ENCODE data around the gene ITGB2. TPM values are rescaled to one million over a fixed set of nuclear protein-coding genes. Genes with fewer than 3 reads are reported as not detected.
"Not testable (repeated sequence)": the region's sequence is repeated elsewhere in the genome, so short reads cannot be mapped to it uniquely, and the experiment has no call there.

ITGB2 gene
- total RNA-seq, 2 donors from 2014 or later, result 16.7 to 63.6 TPM

DNA sequence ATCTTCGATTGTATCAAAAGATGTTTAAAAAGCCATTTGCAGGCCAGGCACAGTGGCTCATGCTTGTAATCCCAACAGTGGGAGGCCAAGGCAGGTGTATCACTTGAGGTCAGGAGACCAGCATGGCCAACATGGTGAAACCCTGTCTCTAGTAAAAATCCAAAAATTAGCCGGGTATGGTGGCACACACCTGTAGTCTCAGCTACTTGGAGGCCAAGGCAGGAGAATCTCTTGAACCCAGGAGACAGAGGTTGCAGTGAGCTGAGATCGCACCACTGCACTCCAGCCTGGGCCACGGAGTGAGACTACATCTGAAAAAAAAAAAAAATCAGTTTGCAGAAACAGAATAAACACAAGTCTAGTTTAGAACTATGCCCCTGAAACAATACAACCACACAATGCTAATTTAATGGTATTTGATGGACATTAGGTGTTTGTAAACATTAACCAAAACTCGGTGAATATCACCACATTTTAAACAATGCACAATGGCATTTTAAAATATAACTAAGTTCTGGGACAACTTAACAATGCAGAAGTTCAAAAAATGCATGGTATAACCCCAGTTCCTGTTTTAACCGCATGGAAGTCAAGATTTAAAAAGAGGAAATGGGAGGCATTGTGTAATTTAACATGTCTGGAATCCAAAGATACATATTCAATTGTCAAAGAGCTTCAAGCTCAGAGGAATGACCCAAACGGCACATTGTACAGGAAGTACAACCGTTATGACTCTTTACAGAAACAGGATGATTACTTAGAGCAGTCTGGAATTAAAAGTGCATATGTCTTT, 40.1 kb downstream of the ITGB2 start:
- no peaks in the 10 kb centered on the region for H3K36me3 ChIP-seq
- no peak overlapping the region for H3K4me3 ChIP-seq
- peak overlapping the region; percentile 26 to 43 for H3K27ac ChIP-seq
- H3K9me3 ChIP-seq, result no peaks in the 10 kb centered on the region
- H3K27me3 ChIP-seq, result no peaks in the 10 kb centered on the region
- H3K4me1 ChIP-seq, result peaks cover 0 to 21% of the 10 kb centered on the region in 2 donors
- DNase-seq (ENCODE audit: low spot score), result no peak
- TF ChIP-seq, protein P1, sequence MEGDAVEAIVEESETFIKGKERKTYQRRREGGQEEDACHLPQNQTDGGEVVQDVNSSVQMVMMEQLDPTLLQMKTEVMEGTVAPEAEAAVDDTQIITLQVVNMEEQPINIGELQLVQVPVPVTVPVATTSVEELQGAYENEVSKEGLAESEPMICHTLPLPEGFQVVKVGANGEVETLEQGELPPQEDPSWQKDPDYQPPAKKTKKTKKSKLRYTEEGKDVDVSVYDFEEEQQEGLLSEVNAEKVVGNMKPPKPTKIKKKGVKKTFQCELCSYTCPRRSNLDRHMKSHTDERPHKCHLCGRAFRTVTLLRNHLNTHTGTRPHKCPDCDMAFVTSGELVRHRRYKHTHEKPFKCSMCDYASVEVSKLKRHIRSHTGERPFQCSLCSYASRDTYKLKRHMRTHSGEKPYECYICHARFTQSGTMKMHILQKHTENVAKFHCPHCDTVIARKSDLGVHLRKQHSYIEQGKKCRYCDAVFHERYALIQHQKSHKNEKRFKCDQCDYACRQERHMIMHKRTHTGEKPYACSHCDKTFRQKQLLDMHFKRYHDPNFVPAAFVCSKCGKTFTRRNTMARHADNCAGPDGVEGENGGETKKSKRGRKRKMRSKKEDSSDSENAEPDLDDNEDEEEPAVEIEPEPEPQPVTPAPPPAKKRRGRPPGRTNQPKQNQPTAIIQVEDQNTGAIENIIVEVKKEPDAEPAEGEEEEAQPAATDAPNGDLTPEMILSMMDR (IDR thresholded peaks at IDR 0.05), result no peak

DNA sequence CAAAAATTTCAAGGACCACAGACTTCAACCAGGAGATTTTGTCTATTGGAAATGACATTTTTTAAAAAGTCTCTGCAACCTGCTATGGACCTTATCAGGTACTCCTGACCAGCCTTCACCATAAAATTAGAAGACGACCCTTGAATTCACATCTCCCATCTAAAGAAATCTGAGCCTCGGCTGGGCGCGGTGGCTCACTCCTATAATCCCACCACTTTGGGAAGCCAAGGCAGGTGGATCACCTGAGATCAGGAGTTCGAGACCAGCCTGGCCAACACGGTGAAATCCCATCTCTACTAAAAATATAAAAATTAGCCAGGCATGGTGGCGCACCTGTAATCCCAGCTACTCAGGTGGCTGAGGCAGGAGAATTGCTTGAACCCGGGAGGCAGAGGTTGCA, 41.5 kb downstream of the ITGB2 start:
- H3K36me3 ChIP-seq; H3K4me3 ChIP-seq; DNase-seq (ENCODE audit: low spot score); H3K9me3 ChIP-seq; H3K27ac ChIP-seq; H3K27me3 ChIP-seq: not testable (repeated sequence)
- H3K4me1 ChIP-seq, result peaks cover 0 to 30% of the 10 kb centered on the region in 2 donors

DNA sequence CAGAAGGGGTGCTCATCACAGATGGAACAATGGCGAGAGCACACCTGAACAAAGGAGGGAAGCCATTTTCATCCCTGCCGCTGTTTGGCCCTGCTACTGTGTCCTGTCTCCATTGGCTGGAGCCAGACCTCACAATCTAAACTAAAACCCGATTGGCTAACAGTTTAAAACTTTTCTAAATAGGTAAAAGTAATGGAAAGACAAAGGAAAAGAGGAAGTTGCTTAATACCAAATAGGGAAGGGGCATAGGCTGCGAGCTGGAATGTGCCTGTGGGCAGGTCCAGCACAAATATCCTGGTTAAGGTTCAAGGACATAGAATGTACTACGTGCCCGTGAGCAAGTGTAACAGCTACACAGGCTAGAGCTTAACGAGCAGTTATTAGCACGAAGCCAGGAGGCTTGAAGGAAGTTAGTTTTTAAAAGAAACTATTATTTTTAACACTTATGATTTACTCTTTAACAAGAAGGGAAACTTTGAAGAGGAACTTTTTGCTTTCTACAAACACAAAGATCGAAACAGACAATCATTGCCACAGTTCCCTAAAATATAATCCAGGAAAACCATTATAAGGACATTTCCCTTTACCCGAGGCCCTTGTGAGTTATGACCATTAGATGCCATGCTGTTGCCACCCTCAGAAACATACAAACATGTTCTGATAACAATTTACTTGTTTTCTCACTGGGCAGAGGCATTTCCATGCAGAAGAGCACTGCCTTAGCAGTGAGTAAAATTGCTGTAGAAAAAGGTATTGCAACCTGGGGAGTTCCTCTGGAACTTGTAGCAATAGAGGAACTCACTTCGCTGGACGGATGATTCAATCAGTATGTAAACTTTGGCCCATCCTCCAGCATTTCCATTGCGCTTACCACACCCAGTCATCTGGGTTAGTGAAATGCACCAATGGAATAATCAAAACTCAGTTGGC, 42.4 kb downstream of the ITGB2 start:
- no peak for DNase-seq (ENCODE audit: low spot score)

DNA sequence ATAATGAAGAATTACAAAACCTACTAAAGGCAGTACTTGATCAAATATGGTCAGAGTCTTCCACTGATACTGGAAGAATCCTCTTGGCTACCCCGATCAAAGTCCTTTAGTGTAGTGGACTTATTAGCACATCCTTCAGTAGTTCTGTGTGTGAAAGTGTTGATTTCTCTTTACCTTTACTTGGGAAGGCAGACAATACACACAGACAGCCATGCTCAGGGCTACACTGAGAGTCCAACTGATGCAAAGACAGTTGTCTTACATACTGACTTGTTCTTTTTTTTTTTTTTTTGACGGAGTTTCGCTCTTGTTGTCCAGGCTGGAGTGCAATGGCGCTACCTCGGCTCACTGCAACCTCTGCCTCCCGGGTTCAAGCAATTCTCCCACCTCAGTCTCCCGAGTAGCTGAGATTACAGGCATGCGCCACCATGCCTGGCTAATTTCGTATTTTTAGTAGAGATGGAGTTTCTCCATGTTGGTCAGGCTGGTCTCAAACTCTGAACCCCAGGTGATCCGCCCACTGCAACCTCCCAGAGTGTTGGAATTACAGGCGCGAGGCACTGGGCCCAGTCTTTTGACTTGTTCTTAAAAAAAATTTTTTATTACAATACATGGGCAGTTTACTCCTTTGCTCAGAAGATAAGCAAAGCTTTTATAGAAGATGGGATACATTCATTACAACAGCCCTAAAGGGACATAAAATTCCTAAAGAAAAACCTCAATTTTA, 43.7 kb downstream of the ITGB2 start:
- H3K27ac ChIP-seq, result no peak overlapping the region
- no peak for DNase-seq (ENCODE audit: low spot score)
- H3K4me1 ChIP-seq, result peaks cover 0 to 39% of the 10 kb centered on the region in 2 donors
- H3K36me3 ChIP-seq, result no peaks in the 10 kb centered on the region
- no peaks in the 10 kb centered on the region for H3K27me3 ChIP-seq
- H3K4me3 ChIP-seq, result no peak overlapping the region
- TF ChIP-seq, protein P1 (IDR thresholded peaks at IDR 0.05), result no peak
- H3K9me3 ChIP-seq, result no peaks in the 10 kb centered on the region

More for the DNA sequence above, 42.4 kb downstream of the ITGB2 start:
- TF ChIP-seq, protein P1 (IDR thresholded peaks at IDR 0.05), result no peak
- H3K27ac ChIP-seq, result no peak overlapping the region
- no peaks in the 10 kb centered on the region for H3K9me3 ChIP-seq
- H3K4me3 ChIP-seq, result no peak overlapping the region
- peaks cover 0 to 30% of the 10 kb centered on the region in 2 donors for H3K4me1 ChIP-seq
- no peaks in the 10 kb centered on the region for H3K27me3 ChIP-seq
- no peaks in the 10 kb centered on the region for H3K36me3 ChIP-seq

DNA sequence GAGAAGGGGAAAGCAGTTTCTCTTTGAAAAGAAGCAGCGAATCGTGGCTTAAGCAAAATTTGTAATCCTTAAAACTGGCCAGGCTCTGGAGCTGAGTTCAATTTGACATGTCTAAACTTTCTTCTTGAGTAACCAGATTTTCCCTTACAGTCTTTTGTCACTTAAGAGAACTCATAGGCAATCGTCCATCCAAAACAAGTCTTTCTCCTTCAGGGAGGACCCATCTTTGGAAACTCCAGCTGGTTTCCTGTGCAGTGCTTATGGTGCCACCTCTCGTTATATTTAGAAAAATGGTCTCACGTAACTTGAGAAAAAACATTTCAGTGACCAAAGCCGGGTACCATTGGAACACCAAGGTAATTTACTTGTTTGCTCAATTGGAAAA, 45.4 kb downstream of the ITGB2 start:
- H3K4me1 ChIP-seq, result peaks cover 0 to 44% of the 10 kb centered on the region in 2 donors
- no peak for DNase-seq (ENCODE audit: low spot score)

More for the DNA sequence above, 45.4 kb downstream of the ITGB2 start:
- Histone ChIP-seq H3K27me3 (no peaks in the 10 kb centered on the region), H3K27ac (peak overlapping the region; percentile 89 to 97), H3K4me3 (peak overlapping the region; percentile 89 to 93), H3K9me3 (no peaks in the 10 kb centered on the region), H3K36me3 (no peaks in the 10 kb centered on the region)
- TF ChIP-seq, protein P1 (IDR thresholded peaks at IDR 0.05), result peak in 1 of 2 donors; percentile 49
